PC-3 (cell line): Measurements from ENCODE around the gene ARHGEF28.

Source experiments
- EZH2 ChIP-seq: fragments of 300-600 bp; sonication (generic); IDR thresholded peaks from one replicate; pipeline ENCODE4 v1.6.1; 2017; ENCODE audit warnings: antibody characterized with exemption, mild to moderate bottlenecking, low read length; ENCODE audit not compliant: unreplicated experiment
- TF ChIP-seq, protein P1 (sequence below): fragments of 300-600 bp; sonication (generic); conservative IDR thresholded peaks from 2 replicates; pipeline ENCODE4 v1.5.1; 2017; ENCODE audit warnings: antibody characterized with exemption, low read depth, mild to moderate bottlenecking, low read length

GRCh38 chr5:73607228-73607627 is 18.8 kb upstream of the ARHGEF28 start:
- TF ChIP-seq, protein P1, sequence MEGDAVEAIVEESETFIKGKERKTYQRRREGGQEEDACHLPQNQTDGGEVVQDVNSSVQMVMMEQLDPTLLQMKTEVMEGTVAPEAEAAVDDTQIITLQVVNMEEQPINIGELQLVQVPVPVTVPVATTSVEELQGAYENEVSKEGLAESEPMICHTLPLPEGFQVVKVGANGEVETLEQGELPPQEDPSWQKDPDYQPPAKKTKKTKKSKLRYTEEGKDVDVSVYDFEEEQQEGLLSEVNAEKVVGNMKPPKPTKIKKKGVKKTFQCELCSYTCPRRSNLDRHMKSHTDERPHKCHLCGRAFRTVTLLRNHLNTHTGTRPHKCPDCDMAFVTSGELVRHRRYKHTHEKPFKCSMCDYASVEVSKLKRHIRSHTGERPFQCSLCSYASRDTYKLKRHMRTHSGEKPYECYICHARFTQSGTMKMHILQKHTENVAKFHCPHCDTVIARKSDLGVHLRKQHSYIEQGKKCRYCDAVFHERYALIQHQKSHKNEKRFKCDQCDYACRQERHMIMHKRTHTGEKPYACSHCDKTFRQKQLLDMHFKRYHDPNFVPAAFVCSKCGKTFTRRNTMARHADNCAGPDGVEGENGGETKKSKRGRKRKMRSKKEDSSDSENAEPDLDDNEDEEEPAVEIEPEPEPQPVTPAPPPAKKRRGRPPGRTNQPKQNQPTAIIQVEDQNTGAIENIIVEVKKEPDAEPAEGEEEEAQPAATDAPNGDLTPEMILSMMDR = no peak
- TF ChIP-seq EZH2 = no peak
